ENCODE measurements around the gene ELMO3.

Gene ELMO3

GRCh38 chr16:67215706-67216105 is 16.8 kb downstream of the ELMO3 start:
- Histone ChIP-seq H3K9ac (ENCODE audit: low read length) (no peak overlapping the region), H3K36me3 (replicated peaks; ENCODE audit: low read depth, low read length) (no peaks in the 10 kb centered on the region), H3K9me3 (ENCODE audit: insufficient read depth, low read length) (no peaks in the 10 kb centered on the region), H3K4me3 (ENCODE audit: low read length) (no peak overlapping the region), H4K20me1 (ENCODE audit: insufficient read depth, low read length) (no peaks in the 10 kb centered on the region), H3K4me1 (ENCODE audit: low read length) (no peaks in the 10 kb centered on the region), H3K79me2 (ENCODE audit: low read length) (no peaks in the 10 kb centered on the region), H3K4me2 (ENCODE audit: low read length) (no peak overlapping the region), H2AFZ (ENCODE audit: low read depth, low read length) (no peak overlapping the region), H3K27me3 (ENCODE audit: low read depth, low read length) (no peaks in the 10 kb centered on the region), H3K27ac (ENCODE audit: low read length) (no peak overlapping the region)
- TF ChIP-seq CTCF (IDR thresholded peaks at IDR 0.05; ENCODE audit: low read depth, low read length) (no peak), EZH2phosphoT487 (IDR thresholded peaks at IDR 0.05; ENCODE audit: low read depth) (no peak)

GRCh38 chr16:67216612-67217490 is 17.9 kb downstream of the ELMO3 start:
- H3K4me1 ChIP-seq (ENCODE audit: low read length) = no peaks in the 10 kb centered on the region
- no peaks in the 10 kb centered on the region for H3K36me3 ChIP-seq (replicated peaks; ENCODE audit: low read depth, low read length)
- H3K79me2 ChIP-seq (ENCODE audit: low read length) = no peaks in the 10 kb centered on the region
- no peaks in the 10 kb centered on the region for H3K9me3 ChIP-seq (ENCODE audit: insufficient read depth, low read length)
- TF ChIP-seq EZH2phosphoT487 (IDR thresholded peaks at IDR 0.05; ENCODE audit: low read depth) (no peak), CTCF (IDR thresholded peaks at IDR 0.05; ENCODE audit: low read depth, low read length) (no peak)
- no peaks in the 10 kb centered on the region for H3K27me3 ChIP-seq (ENCODE audit: low read depth, low read length)
- no peaks in the 10 kb centered on the region for H4K20me1 ChIP-seq (ENCODE audit: insufficient read depth, low read length)
- H3K9ac ChIP-seq (ENCODE audit: low read length) = no peak overlapping the region
- H3K4me2 ChIP-seq (ENCODE audit: low read length) = no peak overlapping the region
- H3K4me3 ChIP-seq (ENCODE audit: low read length) = no peak overlapping the region
- no peak overlapping the region for H2AFZ ChIP-seq (ENCODE audit: low read depth, low read length)
- no peak overlapping the region for H3K27ac ChIP-seq (ENCODE audit: low read length)

- TF ChIP-seq EZH2phosphoT487 (IDR thresholded peaks at IDR 0.05; ENCODE audit: low read depth) (no peak), CTCF (IDR thresholded peaks at IDR 0.05; ENCODE audit: low read depth, low read length) (no peak)
- H3K4me3 ChIP-seq (ENCODE audit: low read length) = no peak overlapping the region
- no peaks in the 10 kb centered on the region for H3K27me3 ChIP-seq (ENCODE audit: low read depth, low read length)
- H3K27ac ChIP-seq (ENCODE audit: low read length) = no peak overlapping the region
- H3K9ac ChIP-seq (ENCODE audit: low read length) = no peak overlapping the region
- H3K4me2 ChIP-seq (ENCODE audit: low read length) = no peak overlapping the region
- no peaks in the 10 kb centered on the region for H3K9me3 ChIP-seq (ENCODE audit: insufficient read depth, low read length)
- peaks cover 13% of the 10 kb centered on the region for H3K4me1 ChIP-seq (ENCODE audit: low read length)
- H3K79me2 ChIP-seq (ENCODE audit: low read length) = peaks cover 21% of the 10 kb centered on the region
- H4K20me1 ChIP-seq (ENCODE audit: insufficient read depth, low read length) = no peaks in the 10 kb centered on the region
- peaks cover 12% of the 10 kb centered on the region for H3K36me3 ChIP-seq (replicated peaks; ENCODE audit: low read depth, low read length)
- H2AFZ ChIP-seq (ENCODE audit: low read depth, low read length) = no peak overlapping the region
Observed at GRCh38 chr16:67223992-67224391, 25.1 kb downstream of the ELMO3 start.

DNA sequence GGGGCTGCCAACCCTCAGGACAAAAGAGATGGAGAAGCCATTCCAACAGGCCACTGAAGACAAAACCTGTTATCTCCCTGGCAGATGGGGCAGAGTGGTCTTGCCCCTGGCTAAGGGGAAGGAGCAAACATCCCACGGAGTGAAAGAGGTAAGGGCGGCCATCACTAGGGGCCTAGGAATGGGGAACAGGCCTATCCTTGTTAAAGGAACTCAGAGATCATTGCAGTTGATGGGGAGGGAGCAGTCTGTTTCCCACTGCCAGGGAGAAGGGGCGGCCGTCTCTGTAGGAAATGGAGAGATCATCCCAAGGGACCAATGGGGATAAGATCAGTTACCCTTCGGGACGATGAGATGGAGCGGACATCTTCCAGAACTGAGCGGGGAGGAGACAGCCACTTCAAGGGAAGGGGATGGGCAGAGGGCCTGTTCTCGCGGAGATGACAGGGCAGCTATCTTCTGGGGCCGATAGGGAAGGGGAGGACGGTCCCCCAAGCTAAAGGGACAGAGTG is 27.4 kb downstream of the ELMO3 start:
- H3K27me3 ChIP-seq (ENCODE audit: low read depth, low read length) = no peaks in the 10 kb centered on the region
- H3K79me2 ChIP-seq (ENCODE audit: low read length) = peaks cover 21% of the 10 kb centered on the region
- peaks cover 31% of the 10 kb centered on the region for H3K36me3 ChIP-seq (replicated peaks; ENCODE audit: low read depth, low read length)
- H4K20me1 ChIP-seq (ENCODE audit: insufficient read depth, low read length) = no peaks in the 10 kb centered on the region
- peak overlapping the region; percentile 83 for H3K4me2 ChIP-seq (ENCODE audit: low read length)
- H2AFZ ChIP-seq (ENCODE audit: low read depth, low read length) = peak overlapping the region; percentile 69; the same call in 1 of the 2 replicates
- H3K4me1 ChIP-seq (ENCODE audit: low read length) = peaks cover 13% of the 10 kb centered on the region
- peak overlapping the region; percentile 86 for H3K4me3 ChIP-seq (ENCODE audit: low read length)
- TF ChIP-seq EZH2phosphoT487 (IDR thresholded peaks at IDR 0.05; ENCODE audit: low read depth) (no peak), CTCF (IDR thresholded peaks at IDR 0.05; ENCODE audit: low read depth, low read length) (no peak)
- H3K9me3 ChIP-seq (ENCODE audit: insufficient read depth, low read length) = no peaks in the 10 kb centered on the region
- peak overlapping the region; percentile 54 for H3K27ac ChIP-seq (ENCODE audit: low read length)
- H3K9ac ChIP-seq (ENCODE audit: low read length) = peak overlapping the region; percentile 88

Measured in OCI-LY3 (cell line).